GM18868 (cell line): ENCODE measurements around the gene EXOSC6.
"Not testable (repeated sequence)": the region's sequence is repeated elsewhere in the genome, so short reads cannot be mapped to it uniquely, and the experiment has no call there.

Experiments used
- ATAC-seq: cut with Tn5 transposase; IDR thresholded peaks from one replicate; pipeline ENCODE4 v1.9.1; 2021; ENCODE audit warnings: mild to moderate bottlenecking, moderate library complexity; ENCODE audit not compliant: unreplicated experiment

Gene EXOSC6

GRCh38 chr16:70200063-70200462, 51.7 kb downstream of the EXOSC6 start:
- not testable (repeated sequence) for ATAC-seq

DNA sequence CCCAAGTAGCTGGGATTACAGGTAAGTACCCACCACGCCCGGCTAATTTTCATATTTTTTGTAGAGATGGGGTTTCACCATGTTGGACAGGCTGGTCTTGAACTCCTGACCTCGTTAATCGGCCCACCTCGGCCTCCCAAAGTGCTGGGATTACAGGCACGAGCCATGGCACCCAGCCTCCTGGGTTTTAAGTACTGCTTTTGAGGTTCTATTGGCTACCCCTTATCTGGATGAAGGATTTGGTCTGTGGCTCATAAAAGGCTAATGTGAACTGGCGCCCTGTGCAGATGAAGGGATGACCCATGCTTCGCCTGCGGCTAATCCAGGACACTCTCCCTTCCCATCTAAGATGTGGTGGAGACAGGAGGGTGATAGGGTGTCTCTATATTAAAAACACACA, 52.6 kb downstream of the EXOSC6 start:
- not testable (repeated sequence) for ATAC-seq

- ATAC-seq, result not testable (repeated sequence)
Observed at GRCh38 chr16:70198666-70199065, 53.1 kb downstream of the EXOSC6 start.

- not testable (repeated sequence) for ATAC-seq
Observed at GRCh38 chr16:70198230-70198629, 53.5 kb downstream of the EXOSC6 start.

GRCh38 chr16:70197611-70198010, 54.1 kb downstream of the EXOSC6 start:
- not testable (repeated sequence) for ATAC-seq
